ENCODE measurements around the gene KRT3. TPM values are rescaled to one million over a fixed set of nuclear protein-coding genes. Genes with fewer than 3 reads are reported as not detected.

KRT3 gene
- total and polyA plus RNA-seq, 2 donors (not counting 1 experiment from before 2014, with no cell fraction given) = not detected

DNA sequence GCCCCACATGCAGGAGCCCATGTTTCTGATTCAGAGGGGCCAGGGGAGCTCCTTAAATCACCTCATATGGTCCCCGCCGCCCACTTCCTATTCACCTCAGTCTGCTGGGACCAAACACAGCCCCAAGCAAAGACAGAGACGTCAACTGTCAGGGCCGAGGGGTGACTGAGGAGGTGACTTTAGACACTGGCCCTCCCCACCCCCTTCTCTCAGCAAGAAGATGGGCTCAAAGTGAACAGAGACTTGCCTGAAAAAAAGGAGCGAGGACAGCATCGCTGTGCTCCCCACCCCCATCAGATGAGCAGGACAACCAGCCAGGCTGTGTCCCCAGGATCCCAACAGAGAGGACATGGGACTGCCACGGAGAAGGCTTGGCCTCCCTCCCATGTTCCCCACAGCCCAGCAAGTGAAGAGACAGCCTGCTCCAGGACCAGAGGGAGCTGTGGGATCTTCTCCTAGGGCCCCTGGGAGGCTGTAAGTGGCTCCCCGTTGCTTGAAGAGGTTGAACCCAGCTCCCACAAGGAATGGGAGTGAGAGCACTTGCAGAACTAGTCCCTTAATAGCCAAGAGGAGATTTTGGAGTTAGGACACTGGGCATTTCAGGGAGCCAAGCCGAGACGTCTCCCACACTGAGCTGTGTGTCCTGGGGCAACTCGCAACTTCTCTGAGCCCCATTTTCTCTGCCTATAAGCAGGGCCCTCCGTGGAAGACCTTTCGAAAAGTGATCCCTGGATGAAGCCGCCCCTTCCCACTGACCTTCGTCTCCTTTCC lies 39.5 kb upstream of the KRT3 start:
- ATAC-seq (ENCODE audit: low read depth) (no peak), DNase-seq (no peak)
- H3K27ac Mint-ChIP-seq = no peak overlapping the region
- intact Hi-C loops (cut with micrococcal nuclease) = no loop called here
- no peak overlapping the region for H3K9ac ChIP-seq (ENCODE audit: low read length)
- no peak overlapping the region for H3K27ac ChIP-seq (ENCODE audit: low read length in 2 of 2)
- H3K79me2 ChIP-seq (ENCODE audit: control insufficient read depth, insufficient read depth, low read length) = no peaks in the 10 kb centered on the region
- H3K9me3 Mint-ChIP-seq (ENCODE audit: insufficient read depth) = no peaks in the 10 kb centered on the region
- no peak for TF ChIP-seq EZH2 (IDR thresholded peaks at IDR 0.05; ENCODE audit: borderline replicate concordance, insufficient read depth, low read depth, low read length, poor library complexity, severe bottlenecking)
- peaks cover 43% of the 10 kb centered on the region for H3K27me3 Mint-ChIP-seq
- ChIA-PET POLR2A (no interaction called here), CTCF (no interaction called here)
- H4K20me1 ChIP-seq (ENCODE audit: control insufficient read depth, insufficient read depth, low read length, poor library complexity, severe bottlenecking) = no peaks in the 10 kb centered on the region
- H3K27me3 ChIP-seq (replicated peaks in 1 of 4; ENCODE audit: control extremely low read depth in 1 of 4, control insufficient read depth in 3 of 4, insufficient read depth in 4 of 4, low read length in 3 of 4) = no peaks in the 10 kb centered on the region
- H3K36me3 ChIP-seq (replicated peaks in 1 of 2; ENCODE audit: control extremely low read depth in 1 of 2, control insufficient read depth in 1 of 2, extremely low read depth in 1 of 2, insufficient read depth in 2 of 2, low read length in 1 of 2) = no peaks in the 10 kb centered on the region
- H3K4me2 ChIP-seq (replicated peaks; ENCODE audit: low read depth, low read length, poor library complexity, severe bottlenecking) = no peak overlapping the region
- no peaks in the 10 kb centered on the region for H3K4me1 ChIP-seq (ENCODE audit: control insufficient read depth in 2 of 2, insufficient read depth in 2 of 2, low read length in 2 of 2)
- H3K9me3 ChIP-seq (ENCODE audit: control extremely low read depth in 1 of 3, control insufficient read depth in 2 of 3, insufficient read depth in 1 of 3, low read length in 2 of 3) = no peaks in the 10 kb centered on the region
- no peak overlapping the region for H2AFZ ChIP-seq (ENCODE audit: insufficient read depth, low read depth, low read length, poor library complexity, severe bottlenecking)
- H3K4me1 Mint-ChIP-seq = no peaks in the 10 kb centered on the region
- no peak overlapping the region for H3K4me3 Mint-ChIP-seq
- 88% methylated on average over 13 of the region's 15 CpGs for WGBS (ENCODE audit: insufficient coverage)
- no peak overlapping the region for H3K4me3 ChIP-seq (ENCODE audit: control extremely low read depth in 1 of 5, extremely low read depth in 1 of 5, insufficient read depth in 1 of 5, low read depth in 2 of 5, low read length in 4 of 5)

DNA sequence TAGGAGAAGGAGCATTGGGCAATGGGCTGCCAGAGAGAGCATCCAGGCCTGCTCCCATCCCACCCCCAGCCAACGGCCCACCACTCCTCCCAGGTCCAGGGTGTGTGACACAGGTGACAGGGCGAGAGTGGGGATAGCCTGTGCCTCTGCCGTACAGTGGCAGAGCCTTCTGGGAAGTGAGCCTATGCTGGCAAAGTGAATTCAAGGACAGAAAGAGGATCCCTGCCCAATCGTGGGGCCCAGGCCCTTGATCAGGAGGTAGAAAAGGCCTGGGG lies 38.7 kb upstream of the KRT3 start:
- H3K27ac ChIP-seq (ENCODE audit: low read length in 2 of 2) = no peak overlapping the region
- no peaks in the 10 kb centered on the region for H3K36me3 ChIP-seq (replicated peaks in 1 of 2; ENCODE audit: control extremely low read depth in 1 of 2, control insufficient read depth in 1 of 2, extremely low read depth in 1 of 2, insufficient read depth in 2 of 2, low read length in 1 of 2)
- H4K20me1 ChIP-seq (ENCODE audit: control insufficient read depth, insufficient read depth, low read length, poor library complexity, severe bottlenecking) = no peaks in the 10 kb centered on the region
- TF ChIP-seq CTCF (IDR thresholded peaks at IDR 0.05) = no peak
- TF ChIP-seq EZH2 (IDR thresholded peaks at IDR 0.05; ENCODE audit: borderline replicate concordance, insufficient read depth, low read depth, low read length, poor library complexity, severe bottlenecking) = no peak
- WGBS (ENCODE audit: insufficient coverage) = 77% methylated on average over 3 of the region's 4 CpGs
- Mint-ChIP-seq H3K27me3 (peaks cover 43% of the 10 kb centered on the region), H3K9me3 (ENCODE audit: insufficient read depth) (no peaks in the 10 kb centered on the region), H3K4me3 (no peak overlapping the region), H3K4me1 (no peaks in the 10 kb centered on the region), H3K27ac (no peak overlapping the region)
- H3K9me3 ChIP-seq (ENCODE audit: control extremely low read depth in 1 of 3, control insufficient read depth in 2 of 3, insufficient read depth in 1 of 3, low read length in 2 of 3) = no peaks in the 10 kb centered on the region
- H3K9ac ChIP-seq (ENCODE audit: low read length) = no peak overlapping the region
- H3K4me1 ChIP-seq (ENCODE audit: control insufficient read depth in 2 of 2, insufficient read depth in 2 of 2, low read length in 2 of 2) = no peaks in the 10 kb centered on the region
- intact Hi-C loops (cut with micrococcal nuclease) = no loop called here
- POLR2A ChIA-PET = no interaction called here
- no peak overlapping the region for H2AFZ ChIP-seq (ENCODE audit: insufficient read depth, low read depth, low read length, poor library complexity, severe bottlenecking)
- CTCF ChIA-PET = no interaction called here
- no peak overlapping the region for H3K4me3 ChIP-seq (ENCODE audit: control extremely low read depth in 1 of 5, extremely low read depth in 1 of 5, insufficient read depth in 1 of 5, low read depth in 2 of 5, low read length in 4 of 5)
- no peak overlapping the region for H3K4me2 ChIP-seq (replicated peaks; ENCODE audit: low read depth, low read length, poor library complexity, severe bottlenecking)
- no peak for DNase-seq
- peaks cover 0 to 4% (median 0%) of the 10 kb centered on the region in 4 experiments for H3K27me3 ChIP-seq (replicated peaks in 1 of 4; ENCODE audit: control extremely low read depth in 1 of 4, control insufficient read depth in 3 of 4, insufficient read depth in 4 of 4, low read length in 3 of 4)
- H3K79me2 ChIP-seq (ENCODE audit: control insufficient read depth, insufficient read depth, low read length) = no peaks in the 10 kb centered on the region
- ATAC-seq (ENCODE audit: low read depth) = no peak
